H1 (cell line): ENCODE results near the gene TMEM168. TPM values are rescaled to one million over a fixed set of nuclear protein-coding genes. Genes with fewer than 3 reads are reported as not detected.

Experiments
- CTCF ChIA-PET: fragments of 300-600 bp; sonication (Branson Sonifier 250); formaldehyde crosslinking; loops from one replicate; lab custom pipeline; 2021; ENCODE audit not compliant: partially characterized antibody; lab: Charles Lee
- POLR2A ChIA-PET: fragments of 300-600 bp; sonication (Branson Sonifier 250); formaldehyde crosslinking; loops from one replicate; lab custom pipeline; 2021; ENCODE audit warnings: inconsistent platforms; ENCODE audit not compliant: partially characterized antibody; lab: Charles Lee
- DNase-seq, 2 experiments: peaks; one replicate each; pipeline versions ENCODE4 v3.0.0 to v3.0.0-alpha.2; 2010 to 2022; ENCODE audit warnings: low spot score in 2 of 2, low read depth in 1 of 2, mixed read lengths in 1 of 2
- FAIRE-seq: peaks from 2 replicates; lab custom pipeline; 2011; peaks lifted over from hg19 to GRCh38; lab: Jason Lieb, UNC
- H2AFZ ChIP-seq: 2 replicates; pipeline ENCODE4 v1.8.1; 2012; ENCODE audit warnings: low read length, inconsistent platforms
- H2AK5ac ChIP-seq: 2 replicates; pipeline ENCODE4 v1.6.1; 2013; ENCODE audit warnings: low read depth, low read length
- H2BK120ac ChIP-seq: replicated peaks from 2 replicates; pipeline ENCODE3; 2013; ENCODE audit warnings: low read depth, low read length, inconsistent platforms
- H2BK12ac ChIP-seq: 2 replicates; pipeline ENCODE4 v1.6.1; 2013; ENCODE audit warnings: low read depth, low read length
- H2BK15ac ChIP-seq: 2 replicates; pipeline ENCODE4 v1.6.1; 2013; ENCODE audit warnings: low read length
- H2BK20ac ChIP-seq: 2 replicates; pipeline ENCODE4 v1.6.1; 2013; ENCODE audit warnings: low read length
- H2BK5ac ChIP-seq: 2 replicates; pipeline ENCODE4 v1.6.1; 2013; ENCODE audit warnings: low read depth, low read length
- H3K14ac ChIP-seq: 2 replicates; pipeline ENCODE4 v1.6.1; 2013; ENCODE audit warnings: inconsistent platforms; ENCODE audit not compliant: insufficient read length
- H3K18ac ChIP-seq: 2 replicates; pipeline ENCODE4 v1.6.1; 2013; ENCODE audit warnings: low read length; ENCODE audit errors: extremely low read depth
- H3K23ac ChIP-seq: 2 replicates; pipeline ENCODE4 v1.6.1; 2013; ENCODE audit warnings: inconsistent platforms; ENCODE audit not compliant: insufficient read length
- H3K23me2 ChIP-seq: 2 replicates; pipeline ENCODE4 v1.6.1; 2013; ENCODE audit warnings: low read depth, low read length
- H3K27ac ChIP-seq: 2 replicates; pipeline ENCODE4 v1.6.1; 2011; ENCODE audit warnings: low read depth, low read length, inconsistent platforms
- H3K27me3 ChIP-seq, 4 experiments: replicated peaks in 1 of 4; 1 replicate in 1 of 4; 2 replicates in 3 of 4; pipeline versions ENCODE4 v1.6.1 to v1.8.1; 2011 to 2013; ENCODE audit warnings: low read length in 3 of 4, mild to moderate bottlenecking in 3 of 4, inconsistent platforms in 2 of 4, mixed read lengths in 2 of 4, moderate library complexity in 1 of 4; ENCODE audit not compliant: control insufficient read depth in 3 of 4, insufficient read depth in 3 of 4; ENCODE audit errors: extremely low read depth in 1 of 4
- H3K36me3 ChIP-seq, 4 experiments: 2 replicates each; pipeline versions ENCODE4 v1.6.1 to v1.8.1; 2011 to 2013; ENCODE audit warnings: mild to moderate bottlenecking in 4 of 4, low read length in 3 of 4, moderate library complexity in 2 of 4, control low read depth in 1 of 4, inconsistent platforms in 1 of 4; ENCODE audit not compliant: insufficient read depth in 4 of 4, control insufficient read depth in 2 of 4
- H3K4ac ChIP-seq: replicated peaks from 2 replicates; pipeline ENCODE3; 2013; ENCODE audit warnings: low read length, low read depth, mixed read lengths, inconsistent platforms; ENCODE audit not compliant: insufficient read length
- H3K4me1 ChIP-seq, 4 experiments: replicated peaks in 1 of 4; 1 replicate in 1 of 4; 2 replicates in 3 of 4; pipeline versions ENCODE4 v1.6.1 to v1.8.1; 2011 to 2013; ENCODE audit warnings: low read length in 3 of 4, inconsistent platforms in 2 of 4, mixed read lengths in 1 of 4; ENCODE audit not compliant: insufficient read depth in 4 of 4, control insufficient read depth in 3 of 4
- H3K4me2 ChIP-seq, 2 experiments: 2 replicates each; pipeline versions ENCODE4 v1.6.1 to v1.8.1; 2011 to 2013; ENCODE audit warnings: low read depth in 2 of 2, low read length in 2 of 2, control low read depth in 1 of 2, inconsistent platforms in 1 of 2, mild to moderate bottlenecking in 1 of 2; ENCODE audit not compliant: insufficient read depth in 1 of 2
- H3K4me3 ChIP-seq, 4 experiments: fragments of 200-600, 300-600 bp in 1 of 4; sonication (generic), shearing (Covaris generic), sonication (Bioruptor Twin) in 1 of 4; 2 replicates each; pipeline versions ENCODE4 v1.5.1 to v1.8.1; 2011 to 2016; ENCODE audit warnings: low read length in 4 of 4, low read depth in 3 of 4, control low read depth in 2 of 4, inconsistent platforms in 2 of 4, mild to moderate bottlenecking in 2 of 4, mixed read lengths in 1 of 4, moderate library complexity in 1 of 4; ENCODE audit not compliant: insufficient read depth in 2 of 4; ENCODE audit errors: extremely low read depth in 1 of 4
- H3K56ac ChIP-seq: replicated peaks from 2 replicates; pipeline ENCODE3; 2013; ENCODE audit warnings: low read depth, mild to moderate bottlenecking, mixed read lengths, low read length, inconsistent platforms; ENCODE audit not compliant: insufficient read length
- H3K79me1 ChIP-seq: 2 replicates; pipeline ENCODE4 v1.6.1; 2013; ENCODE audit warnings: low read depth, low read length, control low read depth
- H3K79me2 ChIP-seq, 2 experiments: 2 replicates each; pipeline versions ENCODE4 v1.6.1 to v1.8.1; 2012 to 2013; ENCODE audit warnings: low read length in 2 of 2, mild to moderate bottlenecking in 2 of 2, inconsistent platforms in 1 of 2; ENCODE audit not compliant: insufficient read depth in 2 of 2, control insufficient read depth in 1 of 2
- H3K9ac ChIP-seq, 4 experiments: replicated peaks in 1 of 4; 1 replicate in 1 of 4; 2 replicates in 3 of 4; pipeline versions ENCODE4 v1.6.1 to v1.8.1; 2011 to 2013; ENCODE audit warnings: low read depth in 3 of 4, low read length in 3 of 4, control low read depth in 2 of 4, mild to moderate bottlenecking in 2 of 4, moderate library complexity in 2 of 4, inconsistent platforms in 1 of 4; ENCODE audit errors: extremely low read depth in 1 of 4
- H3K9me3 ChIP-seq, 2 experiments: 2 replicates each; pipeline versions ENCODE4 v1.6.1 to v1.8.1; 2012 to 2013; ENCODE audit warnings: mild to moderate bottlenecking in 2 of 2, moderate library complexity in 2 of 2, control low read depth in 1 of 2, inconsistent platforms in 1 of 2, low read depth in 1 of 2, low read length in 1 of 2, mixed read lengths in 1 of 2; ENCODE audit not compliant: insufficient read depth in 2 of 2
- H4K20me1 ChIP-seq, 2 experiments: replicated peaks in 1 of 2; 2 replicates each; pipeline versions ENCODE3 to v1.8.1; 2011 to 2013; ENCODE audit warnings: inconsistent platforms in 2 of 2, low read length in 2 of 2, mild to moderate bottlenecking in 1 of 2; ENCODE audit not compliant: insufficient read depth in 2 of 2, control insufficient read depth in 1 of 2
- H4K5ac ChIP-seq: 2 replicates; pipeline ENCODE4 v1.6.1; 2013; ENCODE audit warnings: low read length, low read depth, mixed read lengths, inconsistent platforms; ENCODE audit not compliant: insufficient read length
- H4K8ac ChIP-seq: 2 replicates; pipeline ENCODE4 v1.8.0; 2013; ENCODE audit warnings: mild to moderate bottlenecking, moderate library complexity, low read length, inconsistent platforms; ENCODE audit not compliant: insufficient read depth; ENCODE audit errors: extremely low read depth
- H4K91ac ChIP-seq: replicated peaks from 2 replicates; pipeline ENCODE3; 2013; ENCODE audit warnings: low read length, mixed read lengths, inconsistent platforms; ENCODE audit not compliant: insufficient read length
- CBX5 ChIP-seq: fragments of 300-800, 300-1000 bp; sonication (generic); IDR thresholded peaks from 2 replicates; pipeline ENCODE4 v1.7.1; 2016; ENCODE audit warnings: antibody characterized with exemption, low read length, low read depth
- CREB1 ChIP-seq: IDR thresholded peaks from 2 replicates; pipeline ENCODE4 v1.6.1; 2012; ENCODE audit warnings: inconsistent platforms
- E2F6 ChIP-seq: IDR thresholded peaks from 2 replicates; pipeline ENCODE4 v1.6.1; 2012; ENCODE audit warnings: inconsistent platforms
- GTF2F1 ChIP-seq: IDR thresholded peaks from 2 replicates; pipeline ENCODE4 v1.6.1; 2012; ENCODE audit warnings: low read depth, low read length, improper control_type of control experiment, borderline replicate concordance
- MAX ChIP-seq: IDR thresholded peaks from 2 replicates; pipeline ENCODE4 v1.6.1; 2012; ENCODE audit warnings: inconsistent platforms
- SIX5 ChIP-seq: IDR thresholded peaks from 2 replicates; pipeline ENCODE4 v1.6.1; 2011; ENCODE audit warnings: mild to moderate bottlenecking, low read depth, low read length
- TAF1 ChIP-seq: IDR thresholded peaks from 2 replicates; pipeline ENCODE4 v1.6.1; 2011; ENCODE audit warnings: mild to moderate bottlenecking, low read depth, low read length
- WGBS, 2 experiments: shearing (Covaris generic) in 1 of 2; methylation state at CpG; one replicate each; pipeline versions ENCODE4 v1.1.6 to v1.1.7; 2013 to 2015; ENCODE audit warnings: low lambda C conversion rate in 2 of 2, mixed read lengths in 2 of 2, inconsistent platforms in 1 of 2, low coverage in 1 of 2, missing lambda C conversion rate in 1 of 2; ENCODE audit not compliant: insufficient replicate concordance in 2 of 2, insufficient coverage in 1 of 2, insufficient read length in 1 of 2; ENCODE audit errors: extremely low coverage in 1 of 2, missing lambda C conversion rate in 1 of 2; 5-methylcytosine and 5-hydroxymethylcytosine counted together
- long read RNA-seq, 2 experiments: library from RNA in 1 of 2; library from capped mRNA in 1 of 2; stranded (forward); transcript quantifications; one replicate each; pipeline ENCODE4 v2.0.0, GENCODE V29; 2021; ENCODE audit warnings: inconsistent platforms in 1 of 2
- polyA minus RNA-seq, 3 experiments: library from RNA; depleted of rRNA, polyadenylated mRNA; stranded (reverse); fragments of >200 nt; gene quantifications; 1 replicate in 2 of 3; 2 replicates in 1 of 3; pipeline ENCODE4 v1.2.3, GENCODE V29; 2011
- polyA plus RNA-seq, 7 experiments: library from polyadenylated mRNA; depleted of rRNA in 3 of 7; stranded (reverse) in 5 of 7; unstranded in 2 of 7; fragments of >200 nt in 5 of 7; fragments of 200-250 nt in 2 of 7; gene quantifications; 1 replicate in 5 of 7; 2 replicates in 1 of 7; 4 replicates in 1 of 7; pipeline versions ENCODE4 v1.2.1 to v1.2.3, GENCODE V29; 2011 to 2013; ENCODE audit warnings: missing spikeins in 2 of 7, mixed read lengths in 2 of 7
- total RNA-seq: library from RNA; stranded (reverse); fragmentation: NEBNext Ultra II Directional; extraction: Animal tissue kit (Norgen Biotek cat#: 25700); gene quantifications from 2 replicates; pipeline ENCODE4 v1.2.1, GENCODE V29; 2021

The TMEM168 gene
- total RNA-seq = 9.9 and 11.1 TPM in 2 replicates
- polyA plus RNA-seq (2011; rRNA removed) = 8.3 and 8.9 TPM in 2 replicates
- 11.1 TPM for polyA plus RNA-seq (2011; cell fraction: cytosol; rRNA removed)
- polyA plus RNA-seq (2011; cell fraction: nucleus; rRNA removed) = 9.6 TPM
- 9.4 to 13.5 TPM (median 9.8 TPM) in 4 replicates for polyA plus RNA-seq (2012, experiment 1 of 2)
- polyA plus RNA-seq (2012, experiment 2 of 2) = 0.87 TPM
- 8.6 TPM for polyA plus RNA-seq (2013, experiment 1 of 2)
- polyA plus RNA-seq (2013, experiment 2 of 2) = 8.7 TPM
- 22.0 and 26.8 TPM in 2 replicates for polyA minus RNA-seq (2011; rRNA and poly(A)+ RNA removed)
- 9.6 TPM for polyA minus RNA-seq (2011; cell fraction: cytosol; rRNA and poly(A)+ RNA removed)
- polyA minus RNA-seq (2011; cell fraction: nucleus; rRNA and poly(A)+ RNA removed) = 17.8 TPM
- long read RNA-seq, experiment 1, full-length matches to known transcripts = 1 of 7 reads
- long read RNA-seq, experiment 1, partial matches to known transcripts = 0 of 7 reads
- long read RNA-seq, experiment 1, other reads (novel, unspliced or antisense) = 6 of 7 reads
- long read RNA-seq, experiment 2, partial matches to known transcripts = 0 of 2 reads
- long read RNA-seq, experiment 2, other reads (novel, unspliced or antisense) = 2 of 2 reads

GRCh38 chr7:112789817-112790585, at the start of gene TMEM168:
Gene TMEM168 (minus strand): TSS chr7:112790393. CDS start chr7:112784825, 5,568 bp downstream.
- CTCF ChIA-PET = interaction anchor here (0.7 to 1.7 kb wide), 4 partner anchors 9 to 79 kb away, joined by 3 to 7 read pairs (median 4); no protein-coding TSS in a partner anchor
- TF ChIP-seq E2F6 = peak; percentile 61; the same call in 1 of the 2 replicates
- TF ChIP-seq CREB1 = peak; percentile 46
- no peak for TF ChIP-seq CBX5
- TF ChIP-seq MAX = peak; percentile 73
- no peak for TF ChIP-seq SIX5
- peak; percentile 88 for TF ChIP-seq TAF1
- TF ChIP-seq GTF2F1 = no peak

More at GRCh38 chr7:112789817-112790585, at the start of gene TMEM168:
- Histone ChIP-seq H4K20me1 (no peaks in the 10 kb centered on the region), H3K56ac (peak within 1 kb of the TSS; percentile 90), H3K23ac (no peak within 1 kb of the TSS), H3K4me1 (peaks cover 0 to 1% (median 0%) of the 10 kb centered on the region in 4 experiments; a peak in 4 of 7 replicates), H2BK20ac (peak within 1 kb of the TSS; percentile 88; the same call in 1 of the 2 replicates), H4K5ac (peak within 1 kb of the TSS; percentile 99), H3K27me3 (no peaks in the 10 kb centered on the region; a peak in 1 of 7 replicates), H3K79me1 (no peaks in the 10 kb centered on the region; the same call in 1 of the 2 replicates), H3K18ac (peak within 1 kb of the TSS; percentile 99), H3K36me3 (no peaks in the 10 kb centered on the region), H3K9ac (peak within 1 kb of the TSS in 3 of 4 experiments; percentile 97 to 100 (median 98); a peak in 6 of 7 replicates), H2BK15ac (peak within 1 kb of the TSS; percentile 96; the same call in 1 of the 2 replicates), H3K14ac (no peak within 1 kb of the TSS), H4K8ac (peak within 1 kb of the TSS; percentile 99; the same call in 1 of the 2 replicates), H2BK5ac (peak within 1 kb of the TSS; percentile 99), H3K79me2 (peaks cover 0 to 10% of the 10 kb centered on the region in 2 experiments; a peak in 1 of 4 replicates), H3K27ac (peak within 1 kb of the TSS; percentile 91), H4K91ac (peak within 1 kb of the TSS; percentile 98), H3K9me3 (no peaks in the 10 kb centered on the region), H2AFZ (peak within 1 kb of the TSS; percentile 87), H3K23me2 (peaks cover 5% of the 10 kb centered on the region), H3K4ac (peak within 1 kb of the TSS; percentile 91), H2AK5ac (no peak within 1 kb of the TSS), H3K4me2 (peak within 1 kb of the TSS; percentile 77 to 81), H2BK12ac (peak within 1 kb of the TSS; percentile 98), H3K4me3 (peak within 1 kb of the TSS; percentile 72 to 89 (median 88)), H2BK120ac (peak within 1 kb of the TSS; percentile 85)
- peak; percentile 46 to 87 for DNase-seq
- no peak for FAIRE-seq
- POLR2A ChIA-PET = interaction anchor here (0.8 to 2.8 kb wide), 16 partner anchors 8 to 232 kb away, joined by 3 to 11 read pairs (median 3); a partner anchor contains a TSS
- 3% methylated on average over 53 of the region's 67 CpGs; no CpG with 5 or more reads in 1 of the 2 experiments for WGBS, 2 experiments
